Pancreas (tissue), 10 donors: ENCODE data around the gene CNKSR3. TPM values are rescaled to one million over a fixed set of nuclear protein-coding genes. Genes with fewer than 3 reads are reported as not detected.

Source experiments
- ATAC-seq, 4 donors: fragments of 200-7000 bp; cut with Tn5 transposase; one replicate each; pipeline versions ENCODE4 v1.8.0 to v1.9.1; 2020; ENCODE audit warnings: mild to moderate bottlenecking in 4 of 4, moderate library complexity in 4 of 4
- DNase-seq, 6 donors: peaks; one replicate each; pipeline ENCODE4 v3.0.0-alpha.2; 2020
- FAIRE-seq: peaks from 2 replicates; lab custom pipeline; 2012; peaks lifted over from hg19 to GRCh38; lab: Jason Lieb, UNC
- H3K27ac ChIP-seq, 4 donors: fragments of 200-600 bp; sonication (generic); 1 replicate in 3 of 4; 2 replicates in 1 of 4; pipeline versions ENCODE4 v1.5.0 to v1.8.0; 2020
- H3K27me3 ChIP-seq, 4 donors: fragments of 200-600 bp; one replicate each; pipeline ENCODE4 v1.8.0; 2021
- H3K36me3 ChIP-seq, 3 donors: fragments of 200-600 bp; sonication (generic) in 1 of 3; one replicate each; pipeline versions ENCODE4 v1.5.0 to v1.8.0; 2020 to 2021
- H3K4me1 ChIP-seq, 3 donors: fragments of 200-600 bp; one replicate each; pipeline ENCODE4 v1.8.0; 2021
- H3K4me3 ChIP-seq, 4 donors: fragments of 200-600 bp; sonication (generic) in 2 of 4; one replicate each; pipeline versions ENCODE4 v1.5.0 to v1.8.0; 2020 to 2021
- H3K9me3 ChIP-seq, 4 donors: fragments of 200-600 bp; one replicate each; pipeline ENCODE4 v1.8.0; 2021
- whole genome bisulfite sequencing, 2 donors: extraction: QIAGEN DNeasy Blood & Tissue Kit; methylation state at CpG; one replicate each; pipeline ENCODE4 v1.1.7; 2013; 5-methylcytosine and 5-hydroxymethylcytosine counted together
- intact Hi-C, 3 donors: fragments of 100-400 bp; cut with DNase I; formaldehyde crosslinking; loops; one replicate each; pipeline versions ENCODE4 v1.11.1 to v1.14.2; 2022
- polyA plus RNA-seq, 2 donors: library from polyadenylated mRNA; stranded (reverse); fragments of 200-250 nt; gene quantifications; one replicate each; pipeline ENCODE4 v1.2.3, GENCODE V29; 2013
- total RNA-seq, 6 donors: library from RNA; stranded (reverse); fragmentation: NEBNext Ultra II Directional in 4 of 6; extraction: Animal tissue kit (Norgen Biotek cat#: 25700) in 4 of 6; gene quantifications; one replicate each; pipeline versions ENCODE4 v1.2.1 to v1.2.4, GENCODE V29; 2021 to 2023
- TF ChIP-seq, protein P1 (sequence below), 4 donors: fragments of 200-600 bp; sonication (generic) in 3 of 4; IDR thresholded peaks; one replicate each; pipeline versions ENCODE4 v1.5.0 to v1.8.0; 2021; ENCODE audit warnings: antibody characterized with exemption in 4 of 4
- donor health status: healthy with polysubstance abuse.
- donor health status: DM: no; HTN: no; CAD: no; lungs with moderate emphysema.
- donor health status: DM: no; HTN: no; CAD: no.
- donor health status: control.
- donor health status: control.
- donor health status: Bipolar disorder and iron deficiency.
- donor health status: DM: yes; HTN: yes; CAD: no.
- donor health status: DM: no; HTN: no; CAD: no.
- donor health status: DM: no; HTN: no; CAD: no.
- donor health status: DM: yes; HTN: yes; CAD: no.

CNKSR3 gene
- total and polyA plus RNA-seq, 8 donors = 7.6 to 24.2 (median 18.6) TPM

DNA sequence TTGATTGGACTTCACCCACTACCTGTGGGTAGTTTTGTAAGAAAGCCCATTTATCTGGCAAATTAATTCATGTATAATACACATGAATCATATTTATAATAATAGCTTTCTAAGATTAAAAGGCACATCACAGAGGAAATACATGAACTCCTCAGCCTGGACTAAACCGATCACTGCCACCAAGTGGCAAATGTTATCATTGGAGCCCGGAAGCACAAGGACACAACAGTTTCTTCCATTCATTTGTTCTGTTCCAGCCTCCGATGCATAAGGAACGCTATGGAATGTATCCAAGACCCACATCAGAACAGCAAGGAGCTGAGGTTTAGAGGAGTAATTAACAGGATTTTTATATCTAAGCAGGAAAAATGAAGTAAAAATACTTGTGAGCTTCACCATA is 139.9 kb downstream of the CNKSR3 start:
- FAIRE-seq (peak; percentile 5), DNase-seq (peak in 1 of 6 donors; percentile 15), ATAC-seq (peak in 3 of 4 donors; percentile 66 to 76 (median 69))
- no peaks in the 10 kb centered on the region for H3K4me1 ChIP-seq
- no peak overlapping the region for H3K4me3 ChIP-seq
- TF ChIP-seq, protein P1, sequence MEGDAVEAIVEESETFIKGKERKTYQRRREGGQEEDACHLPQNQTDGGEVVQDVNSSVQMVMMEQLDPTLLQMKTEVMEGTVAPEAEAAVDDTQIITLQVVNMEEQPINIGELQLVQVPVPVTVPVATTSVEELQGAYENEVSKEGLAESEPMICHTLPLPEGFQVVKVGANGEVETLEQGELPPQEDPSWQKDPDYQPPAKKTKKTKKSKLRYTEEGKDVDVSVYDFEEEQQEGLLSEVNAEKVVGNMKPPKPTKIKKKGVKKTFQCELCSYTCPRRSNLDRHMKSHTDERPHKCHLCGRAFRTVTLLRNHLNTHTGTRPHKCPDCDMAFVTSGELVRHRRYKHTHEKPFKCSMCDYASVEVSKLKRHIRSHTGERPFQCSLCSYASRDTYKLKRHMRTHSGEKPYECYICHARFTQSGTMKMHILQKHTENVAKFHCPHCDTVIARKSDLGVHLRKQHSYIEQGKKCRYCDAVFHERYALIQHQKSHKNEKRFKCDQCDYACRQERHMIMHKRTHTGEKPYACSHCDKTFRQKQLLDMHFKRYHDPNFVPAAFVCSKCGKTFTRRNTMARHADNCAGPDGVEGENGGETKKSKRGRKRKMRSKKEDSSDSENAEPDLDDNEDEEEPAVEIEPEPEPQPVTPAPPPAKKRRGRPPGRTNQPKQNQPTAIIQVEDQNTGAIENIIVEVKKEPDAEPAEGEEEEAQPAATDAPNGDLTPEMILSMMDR (IDR thresholded peaks at IDR 0.05) = no peak
- 21 to 22% methylated on average over 4 of the region's 4 CpGs for WGBS, 2 donors
- intact Hi-C loops = no loop called here
- no peaks in the 10 kb centered on the region for H3K36me3 ChIP-seq
- no peak overlapping the region for H3K27ac ChIP-seq
- no peaks in the 10 kb centered on the region for H3K27me3 ChIP-seq
- no peaks in the 10 kb centered on the region for H3K9me3 ChIP-seq

DNA sequence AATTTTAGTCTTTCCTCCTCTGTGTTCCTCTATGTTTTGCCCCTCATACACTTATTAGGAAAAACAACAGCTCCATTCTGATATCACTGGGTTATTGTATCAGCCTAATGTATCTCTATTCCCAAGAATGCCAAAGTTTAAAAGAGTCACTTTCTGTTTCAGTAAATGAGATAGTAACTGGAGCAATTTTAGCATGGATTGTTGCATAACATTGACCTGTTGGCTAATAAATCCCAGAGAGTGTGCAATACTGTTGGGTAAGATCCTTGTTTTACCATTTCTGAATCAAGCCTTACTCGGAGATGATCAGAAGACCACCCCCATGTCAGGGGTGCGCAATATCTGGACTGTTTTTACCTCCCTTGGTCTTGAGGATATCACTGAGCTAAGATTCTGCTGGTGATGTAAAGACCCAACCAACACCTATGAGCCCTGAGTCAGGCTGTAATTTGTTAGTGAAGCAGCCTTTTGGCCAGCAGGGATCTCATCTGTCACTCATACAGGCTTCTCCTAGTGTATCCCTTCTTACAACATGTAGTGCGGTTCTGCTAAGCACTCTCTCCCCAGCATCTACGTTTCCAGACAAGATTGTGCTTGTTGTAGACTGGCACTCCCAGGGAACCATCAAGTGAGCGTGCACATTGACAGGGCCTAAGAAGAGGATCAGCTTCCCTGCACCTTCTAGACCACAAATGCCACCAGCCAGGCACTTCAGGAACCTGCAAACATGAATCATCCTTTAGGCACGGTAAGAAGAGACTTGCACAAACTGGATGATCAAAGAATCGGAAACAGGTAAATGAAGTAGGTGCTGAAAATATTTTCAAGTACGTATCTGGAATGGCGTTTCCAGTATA is 142.4 kb downstream of the CNKSR3 start:
- DNase-seq = no peak
- Histone ChIP-seq H3K9me3 (no peaks in the 10 kb centered on the region), H3K36me3 (no peaks in the 10 kb centered on the region), H3K27ac (no peak overlapping the region), H3K27me3 (no peaks in the 10 kb centered on the region), H3K4me1 (no peaks in the 10 kb centered on the region), H3K4me3 (no peak overlapping the region)
- no peak for FAIRE-seq
- TF ChIP-seq, protein P1 (IDR thresholded peaks at IDR 0.05) = no peak
- peak in 1 of 4 donors; percentile 45 for ATAC-seq
- intact Hi-C loops = no loop called here
- WGBS, 2 donors = 88 to 92% methylated on average over 9 of the region's 9 CpGs

DNA sequence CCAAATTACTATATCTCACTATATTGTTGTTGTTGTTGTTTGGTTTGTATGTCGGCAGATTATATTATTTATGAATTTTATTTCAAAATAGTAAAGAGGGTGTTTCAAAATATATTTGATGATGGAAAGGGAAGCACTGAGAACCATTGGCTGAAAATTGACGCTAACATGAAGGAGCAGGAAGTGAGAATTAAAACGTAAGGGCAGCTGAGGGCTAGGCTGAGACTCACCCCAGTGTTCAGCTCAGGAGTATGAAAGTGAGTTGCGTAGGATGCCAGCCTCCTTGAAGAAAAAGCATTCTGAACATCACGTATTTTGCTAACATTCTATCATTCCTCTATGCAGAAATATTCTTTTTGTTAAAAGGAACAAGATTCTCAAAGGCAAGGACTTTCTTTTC is 143.1 kb downstream of the CNKSR3 start:
- 87 to 96% methylated on average over 5 of the region's 5 CpGs for WGBS, 2 donors
- FAIRE-seq (no peak), DNase-seq (no peak), ATAC-seq (no peak)
- Histone ChIP-seq H3K4me3 (no peak overlapping the region), H3K27ac (no peak overlapping the region), H3K27me3 (no peaks in the 10 kb centered on the region), H3K9me3 (no peaks in the 10 kb centered on the region), H3K4me1 (no peaks in the 10 kb centered on the region), H3K36me3 (no peaks in the 10 kb centered on the region)
- intact Hi-C loops = no loop called here
- TF ChIP-seq, protein P1 (IDR thresholded peaks at IDR 0.05) = no peak

DNA sequence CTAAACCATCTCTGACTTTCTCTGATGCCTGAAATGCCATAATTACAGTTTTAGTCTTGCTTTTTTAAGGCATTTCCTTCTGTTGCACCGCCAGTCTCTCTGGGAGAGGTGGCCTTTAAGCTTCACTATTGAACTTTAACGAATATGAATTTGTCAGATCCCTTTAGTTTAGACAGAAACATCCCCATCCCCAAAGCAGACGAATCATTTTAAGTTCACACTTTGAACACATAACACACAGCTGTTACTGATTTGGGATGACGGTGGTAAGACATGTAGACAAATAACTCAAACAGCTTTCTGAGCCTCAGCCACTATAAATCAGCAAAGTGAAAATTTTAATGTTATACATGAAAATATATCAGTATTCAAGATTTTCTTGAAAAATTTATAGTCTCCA is 146.7 kb downstream of the CNKSR3 start:
- intact Hi-C loops = no loop called here

More for the DNA sequence above, 146.7 kb downstream of the CNKSR3 start:
- H3K4me3 ChIP-seq = no peak overlapping the region
- FAIRE-seq (no peak), DNase-seq (no peak), ATAC-seq (no peak)
- H3K36me3 ChIP-seq = no peaks in the 10 kb centered on the region
- 72 to 73% methylated on average over 4 of the region's 4 CpGs for WGBS, 2 donors
- no peak overlapping the region for H3K27ac ChIP-seq
- no peaks in the 10 kb centered on the region for H3K4me1 ChIP-seq
- H3K9me3 ChIP-seq = no peaks in the 10 kb centered on the region
- TF ChIP-seq, protein P1 (IDR thresholded peaks at IDR 0.05) = no peak
- no peaks in the 10 kb centered on the region for H3K27me3 ChIP-seq
